Measurements from ENCODE around the gene GSTT2B. TPM values are rescaled to one million over a fixed set of nuclear protein-coding genes. Genes with fewer than 3 reads are reported as not detected.

Gene GSTT2B
- total RNA-seq, 1 experiment from 2014 or later = 7.5 TPM

Other genes with a start within 250 kb of the GSTT2B start
- 1.7 TPM in 2 replicates for gene ZNF70, start 210.1 kb downstream of the GSTT2B start, total RNA-seq (2014; rRNA removed; shearing (Covaris generic))
- not detected in 2 replicates for gene VPREB3, start 206.8 kb downstream of the GSTT2B start, total RNA-seq (2014; rRNA removed; shearing (Covaris generic))
- gene C22orf15, start 198.2 kb downstream of the GSTT2B start, total RNA-seq (2014; rRNA removed; shearing (Covaris generic)) = 0.26 and 0.40 TPM in 2 replicates
- 2.6 and 17.3 TPM in 2 replicates for gene CHCHD10, start 193.2 kb downstream of the GSTT2B start, total RNA-seq (2014; rRNA removed; shearing (Covaris generic))
- gene MMP11, start 188.3 kb downstream of the GSTT2B start, total RNA-seq (2014; rRNA removed; shearing (Covaris generic)) = 8.2 and 10.3 TPM in 2 replicates
- 69.1 and 168 TPM in 2 replicates for gene SMARCB1, start 174.2 kb downstream of the GSTT2B start, total RNA-seq (2014; rRNA removed; shearing (Covaris generic))
- 0.79 and 1.7 TPM in 2 replicates for gene DERL3, start 122.2 kb downstream of the GSTT2B start, total RNA-seq (2014; rRNA removed; shearing (Covaris generic))
- 6.8 and 8.2 TPM in 2 replicates for gene SLC2A11, start 103.3 kb downstream of the GSTT2B start, total RNA-seq (2014; rRNA removed; shearing (Covaris generic))
- 136 and 143 TPM in 2 replicates for gene MIF, start 66.8 kb downstream of the GSTT2B start, total RNA-seq (2014; rRNA removed; shearing (Covaris generic))
- 0.79 and 1.2 TPM in 2 replicates for gene DDTL, start 5.7 kb upstream of the GSTT2B start, total RNA-seq (2014; rRNA removed; shearing (Covaris generic))
- 78.7 and 124 TPM in 2 replicates for gene DDT, start 13.2 kb upstream of the GSTT2B start, total RNA-seq (2014; rRNA removed; shearing (Covaris generic))
- gene GSTT2, start 18.9 kb upstream of the GSTT2B start, total RNA-seq (2014; rRNA removed; shearing (Covaris generic)) = not detected in 2 replicates
- not detected in 2 replicates for gene GSTT4, start 44.3 kb upstream of the GSTT2B start, total RNA-seq (2014; rRNA removed; shearing (Covaris generic))
- 11.3 and 11.5 TPM in 2 replicates for gene CABIN1, start 50.1 kb upstream of the GSTT2B start, total RNA-seq (2014; rRNA removed; shearing (Covaris generic))
- 1.1 and 2.6 TPM in 2 replicates for gene SUSD2, start 220.3 kb upstream of the GSTT2B start, total RNA-seq (2014; rRNA removed; shearing (Covaris generic))

Data from A172 (cell line).